Measurements from ENCODE around the gene LLGL2. TPM values are rescaled to one million over a fixed set of nuclear protein-coding genes. Genes with fewer than 3 reads are reported as not detected.

Gene LLGL2
- total and polyA plus RNA-seq, 2 experiments from 2014 or later, result 35.2 to 40.3 TPM

DNA sequence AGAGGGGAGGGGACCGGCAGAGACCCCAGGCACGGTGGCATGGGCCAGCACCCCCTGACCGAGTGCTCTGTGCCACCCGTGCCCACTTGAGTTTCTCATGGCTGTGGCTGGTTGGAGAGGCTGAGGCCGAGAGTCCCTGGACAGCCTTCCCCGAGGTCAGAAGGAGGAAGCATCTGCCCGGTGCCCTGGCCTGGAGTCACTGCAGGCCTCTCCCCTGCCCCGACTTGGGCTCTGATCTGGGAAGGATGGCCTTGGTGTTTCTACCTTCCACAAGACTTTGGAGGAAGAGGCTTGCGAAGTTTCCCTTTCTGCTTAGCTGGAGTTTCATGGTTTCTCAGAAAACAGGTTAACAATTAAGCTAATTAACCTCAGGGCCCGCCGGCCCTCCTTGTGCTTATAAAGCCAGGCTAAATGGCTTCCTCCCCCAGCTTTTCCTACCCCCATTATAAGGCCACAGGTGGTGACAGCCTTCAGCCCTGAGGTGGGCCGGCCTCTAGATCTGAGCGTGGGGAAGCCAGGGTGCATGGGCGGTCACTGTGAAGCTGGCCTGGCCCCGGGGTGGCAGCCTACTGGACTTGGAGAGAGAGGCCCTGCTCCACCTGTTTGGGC is 17.3 kb downstream of the LLGL2 start:
- Histone ChIP-seq H3K27me3 (no peaks in the 10 kb centered on the region), H3K9me3 (ENCODE audit: low read depth) (no peaks in the 10 kb centered on the region), H3K4me3 (no peak overlapping the region), H3K4me1 (ENCODE audit: low read depth) (peaks cover 5% of the 10 kb centered on the region), H3K27ac (no peak overlapping the region), H3K36me3 (no peaks in the 10 kb centered on the region)
- no peak for DNase-seq (ENCODE audit: low read depth in 1 of 2, low spot score in 1 of 2)
- TF ChIP-seq, protein P1, sequence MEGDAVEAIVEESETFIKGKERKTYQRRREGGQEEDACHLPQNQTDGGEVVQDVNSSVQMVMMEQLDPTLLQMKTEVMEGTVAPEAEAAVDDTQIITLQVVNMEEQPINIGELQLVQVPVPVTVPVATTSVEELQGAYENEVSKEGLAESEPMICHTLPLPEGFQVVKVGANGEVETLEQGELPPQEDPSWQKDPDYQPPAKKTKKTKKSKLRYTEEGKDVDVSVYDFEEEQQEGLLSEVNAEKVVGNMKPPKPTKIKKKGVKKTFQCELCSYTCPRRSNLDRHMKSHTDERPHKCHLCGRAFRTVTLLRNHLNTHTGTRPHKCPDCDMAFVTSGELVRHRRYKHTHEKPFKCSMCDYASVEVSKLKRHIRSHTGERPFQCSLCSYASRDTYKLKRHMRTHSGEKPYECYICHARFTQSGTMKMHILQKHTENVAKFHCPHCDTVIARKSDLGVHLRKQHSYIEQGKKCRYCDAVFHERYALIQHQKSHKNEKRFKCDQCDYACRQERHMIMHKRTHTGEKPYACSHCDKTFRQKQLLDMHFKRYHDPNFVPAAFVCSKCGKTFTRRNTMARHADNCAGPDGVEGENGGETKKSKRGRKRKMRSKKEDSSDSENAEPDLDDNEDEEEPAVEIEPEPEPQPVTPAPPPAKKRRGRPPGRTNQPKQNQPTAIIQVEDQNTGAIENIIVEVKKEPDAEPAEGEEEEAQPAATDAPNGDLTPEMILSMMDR (IDR thresholded peaks at IDR 0.05; ENCODE audit: low read depth, low read length), result no peak

DNA sequence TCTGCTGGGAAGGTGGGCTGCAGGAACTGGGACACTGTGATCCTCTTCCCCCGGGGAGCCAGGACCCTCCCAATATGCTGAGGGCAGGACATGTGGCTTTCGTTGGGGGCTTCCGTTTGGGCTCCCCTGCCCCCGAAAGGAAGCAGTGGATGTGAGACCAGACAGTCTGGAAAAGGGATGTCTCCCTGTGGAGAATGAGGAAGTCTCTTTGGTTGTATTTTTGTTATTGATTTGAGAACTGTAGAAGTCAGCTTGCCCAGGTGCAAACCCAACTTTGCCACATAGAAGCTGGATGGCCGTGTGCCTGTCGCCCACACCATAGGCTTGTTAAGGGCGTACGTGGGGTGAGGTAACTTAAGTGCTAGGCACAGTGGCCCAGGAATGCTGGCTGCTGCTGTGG is 18.8 kb downstream of the LLGL2 start:
- no peaks in the 10 kb centered on the region for H3K9me3 ChIP-seq (ENCODE audit: low read depth)
- TF ChIP-seq, protein P1 (IDR thresholded peaks at IDR 0.05; ENCODE audit: low read depth, low read length), result no peak
- H3K36me3 ChIP-seq, result no peaks in the 10 kb centered on the region
- H3K4me1 ChIP-seq (ENCODE audit: low read depth), result peaks cover 9% of the 10 kb centered on the region
- H3K4me3 ChIP-seq, result no peak overlapping the region
- H3K27me3 ChIP-seq, result no peaks in the 10 kb centered on the region
- H3K27ac ChIP-seq, result no peak overlapping the region
- DNase-seq (ENCODE audit: low read depth in 1 of 2, low spot score in 1 of 2), result no peak

DNA sequence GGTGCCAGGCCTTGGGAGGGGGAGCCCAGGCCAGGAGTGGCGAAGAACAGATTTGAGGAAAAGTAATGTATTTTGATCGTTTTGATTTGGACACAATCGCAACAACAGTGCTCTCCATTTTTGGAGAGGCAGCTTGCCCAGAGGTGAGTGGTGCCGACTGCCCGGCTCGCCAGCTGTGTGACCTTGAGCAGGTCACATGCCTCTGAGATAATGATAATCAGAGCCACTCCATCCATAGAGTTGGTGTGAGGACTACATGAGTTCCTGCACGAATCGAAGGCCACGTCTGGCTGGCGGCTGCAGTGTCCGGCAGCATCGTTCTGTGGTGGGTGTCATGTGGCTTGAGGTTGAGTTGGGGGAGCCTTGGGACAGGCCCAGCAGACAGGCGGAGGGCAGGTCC is 20.7 kb downstream of the LLGL2 start:
- Histone ChIP-seq H3K36me3 (no peaks in the 10 kb centered on the region), H3K4me1 (ENCODE audit: low read depth) (peaks cover 17% of the 10 kb centered on the region), H3K9me3 (ENCODE audit: low read depth) (no peaks in the 10 kb centered on the region), H3K27me3 (no peaks in the 10 kb centered on the region), H3K27ac (peak overlapping the region; percentile 51), H3K4me3 (no peak overlapping the region)
- no peak for DNase-seq (ENCODE audit: low read depth in 1 of 2, low spot score in 1 of 2)
- TF ChIP-seq, protein P1 (IDR thresholded peaks at IDR 0.05; ENCODE audit: low read depth, low read length), result no peak

DNA sequence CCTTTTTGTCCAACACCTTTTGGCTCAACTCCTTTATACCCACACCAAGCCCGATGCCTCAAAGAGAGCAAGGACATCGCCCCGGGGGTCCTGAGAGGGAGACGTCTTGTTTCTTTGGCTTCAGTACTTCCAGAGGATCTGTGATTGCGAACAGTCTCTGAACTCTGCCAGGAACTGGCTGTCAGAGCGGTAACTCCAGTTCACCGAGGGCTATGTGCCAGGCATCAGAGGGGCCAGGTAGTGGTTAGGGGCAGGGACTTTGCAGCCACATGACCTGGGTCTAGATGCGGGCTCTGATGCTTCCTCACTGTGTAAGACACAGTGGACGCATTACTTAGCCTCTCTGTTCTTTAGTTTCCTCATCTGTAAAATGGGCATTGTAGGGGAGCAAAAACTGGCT is 21.6 kb downstream of the LLGL2 start:
- Histone ChIP-seq H3K4me3 (no peak overlapping the region), H3K36me3 (no peaks in the 10 kb centered on the region), H3K4me1 (ENCODE audit: low read depth) (peaks cover 15% of the 10 kb centered on the region), H3K27ac (no peak overlapping the region), H3K27me3 (no peaks in the 10 kb centered on the region), H3K9me3 (ENCODE audit: low read depth) (no peaks in the 10 kb centered on the region)
- DNase-seq (ENCODE audit: low read depth in 1 of 2, low spot score in 1 of 2), result no peak
- TF ChIP-seq, protein P1 (IDR thresholded peaks at IDR 0.05; ENCODE audit: low read depth, low read length), result no peak

DNA sequence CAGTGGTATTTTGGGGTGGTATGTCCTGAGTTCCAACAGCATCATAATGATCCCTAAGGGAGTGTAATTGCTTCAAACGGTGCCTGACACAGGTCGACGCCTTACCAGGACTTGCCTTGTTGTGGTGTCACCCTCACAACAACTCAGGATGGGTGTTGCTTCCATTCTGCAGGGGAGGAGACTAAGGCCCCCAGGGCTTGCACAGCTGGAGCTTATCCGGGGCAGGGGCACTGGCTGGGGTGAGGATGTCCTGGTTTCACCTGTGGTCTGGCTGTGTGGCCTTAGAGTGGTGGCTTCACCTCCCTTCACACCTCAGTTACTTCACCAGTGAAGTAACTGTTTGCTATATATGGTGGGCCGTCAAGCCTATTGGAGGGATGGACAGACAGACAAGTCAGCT is 23.3 kb downstream of the LLGL2 start:
- Histone ChIP-seq H3K36me3 (no peaks in the 10 kb centered on the region), H3K9me3 (ENCODE audit: low read depth) (no peaks in the 10 kb centered on the region), H3K4me1 (ENCODE audit: low read depth) (peaks cover 28% of the 10 kb centered on the region), H3K27ac (peak overlapping the region; percentile 88), H3K27me3 (no peaks in the 10 kb centered on the region), H3K4me3 (no peak overlapping the region)
- DNase-seq (ENCODE audit: low read depth in 1 of 2, low spot score in 1 of 2), result no peak
- TF ChIP-seq, protein P1 (IDR thresholded peaks at IDR 0.05; ENCODE audit: low read depth, low read length), result no peak

Data from cardiac muscle cell (in vitro differentiated cells and primary cell).